SK-N-DZ (cell line): ENCODE data around the gene MAPK6. TPM values are rescaled to one million over a fixed set of nuclear protein-coding genes. Genes with fewer than 3 reads are reported as not detected.
"Not testable (repeated sequence)": the region's sequence is repeated elsewhere in the genome, so short reads cannot be mapped to it uniquely, and the experiment has no call there.

Source experiments
- DNase-seq: peaks from one replicate; pipeline ENCODE4 v3.0.0-alpha.2; 2015; ENCODE audit warnings: low spot score
- polyA plus RNA-seq, 2 experiments: library from polyadenylated mRNA; depleted of rRNA; stranded (reverse); fragments of >200 nt; gene quantifications; 2 replicates each; pipeline ENCODE4 v1.2.3, GENCODE V29; 2014

Gene MAPK6
- polyA plus RNA-seq (2014; cell fraction: cytosol; rRNA removed), result 41.8 and 47.4 TPM in 2 replicates
- polyA plus RNA-seq (2014; cell fraction: nucleus; rRNA removed), result 16.2 and 16.5 TPM in 2 replicates

DNA sequence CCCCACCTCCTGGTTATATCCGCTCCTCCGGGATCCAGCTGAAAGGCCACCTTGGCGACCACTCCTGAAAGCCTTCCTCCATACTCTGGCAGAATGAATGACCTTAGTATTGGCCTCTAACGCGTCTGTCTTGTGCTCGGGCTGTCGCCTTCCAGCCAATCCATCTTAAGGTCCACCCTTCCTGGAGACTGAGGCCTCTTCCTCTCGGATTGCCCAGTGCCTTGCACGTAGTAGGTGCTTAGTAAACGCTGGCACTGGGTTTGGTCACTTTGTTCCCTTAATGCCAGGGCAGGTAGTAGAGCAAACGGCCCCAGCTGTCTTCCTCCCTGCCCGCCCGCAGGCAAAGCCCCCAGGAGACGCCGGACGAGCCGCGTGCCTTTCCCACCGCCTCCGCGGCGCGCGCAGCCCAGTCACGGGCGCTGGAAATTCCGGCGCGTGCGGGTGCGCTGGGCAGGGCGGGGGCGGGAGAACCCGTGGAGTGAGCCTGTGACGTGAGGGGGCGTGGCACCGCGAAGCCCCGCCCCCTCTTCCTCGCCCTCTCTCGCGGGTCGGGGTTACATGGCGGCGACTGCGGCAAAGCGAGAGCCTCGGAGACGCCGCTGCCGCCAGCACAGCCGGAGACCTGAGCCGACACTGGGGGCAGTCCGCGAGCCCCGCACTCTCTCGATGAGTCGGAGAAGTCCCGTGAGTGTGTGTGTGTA is at the start of gene MAPK6:
MAPK6 (plus strand) TSS at position 527 of the 701 bp plus-strand sequence. CDS start 27,242 bp downstream, outside the sequence.
- peak; percentile 89 for DNase-seq

DNA sequence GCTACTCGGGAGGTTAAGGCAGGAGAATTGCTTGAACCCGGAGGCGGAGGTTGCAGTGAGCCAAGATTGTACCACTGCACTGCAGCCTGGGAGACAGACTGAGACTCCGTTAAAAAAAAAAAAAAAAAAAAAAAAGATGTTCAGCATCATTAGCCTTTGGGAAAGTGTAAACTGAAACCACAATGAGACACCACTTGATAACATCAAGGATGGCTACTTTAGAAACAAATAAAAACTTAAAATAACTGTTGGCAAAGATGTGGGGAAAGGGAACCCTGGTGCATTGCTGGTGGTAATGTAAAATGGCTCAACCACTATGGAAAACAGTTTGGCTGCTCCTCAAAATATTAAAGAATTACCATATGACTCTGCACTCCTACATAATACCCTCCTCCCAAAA is 49.3 kb upstream of the MAPK6 start:
- DNase-seq, result no peak

DNA sequence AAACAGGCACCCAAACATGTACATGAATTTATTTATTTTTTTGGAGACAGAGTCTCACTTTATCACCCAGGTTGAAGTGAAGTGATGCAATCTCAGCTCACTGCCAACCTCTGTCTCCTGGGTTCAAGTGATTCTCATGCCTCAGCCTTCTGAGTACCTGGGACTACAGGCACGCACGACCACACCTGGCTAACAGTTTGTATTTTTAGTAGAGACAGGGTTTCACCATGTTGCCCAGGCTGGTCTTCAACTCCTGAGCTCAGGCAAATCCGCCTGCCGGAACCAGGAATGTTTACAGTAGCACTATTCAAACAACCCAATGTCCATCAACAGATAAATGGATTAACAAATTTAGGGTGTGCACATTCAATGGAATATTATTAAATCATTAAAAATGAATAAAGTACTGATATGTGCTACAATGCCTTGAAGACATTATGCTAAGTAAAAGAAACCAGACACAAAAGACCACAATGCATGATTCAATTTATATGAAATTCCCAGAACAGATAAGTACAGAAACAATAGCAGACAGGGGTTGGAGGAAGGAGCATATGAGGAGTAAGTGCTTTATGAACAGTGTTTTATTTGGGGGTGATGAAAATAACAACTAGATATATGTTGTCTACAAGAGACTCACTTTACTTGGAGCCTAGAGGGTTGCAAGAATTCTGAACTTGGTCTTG is 48.7 kb upstream of the MAPK6 start:
- no peak for DNase-seq

DNA sequence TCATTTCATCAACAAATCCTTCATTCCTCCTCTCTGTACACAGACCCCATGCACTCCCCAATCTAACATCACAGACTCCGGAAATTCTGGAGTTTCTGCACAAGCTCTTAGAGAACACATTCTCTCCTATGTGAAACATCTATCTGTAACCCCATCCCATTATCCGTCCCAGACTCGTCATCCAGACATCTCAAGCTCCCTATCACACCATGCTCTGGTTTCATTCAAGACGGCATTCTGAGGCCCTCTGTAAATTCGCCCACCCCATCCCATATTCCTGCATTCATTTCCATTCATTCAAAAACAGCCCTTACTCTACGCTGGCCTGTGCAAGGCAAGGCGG is 48.0 kb upstream of the MAPK6 start:
- DNase-seq, result no peak

DNA sequence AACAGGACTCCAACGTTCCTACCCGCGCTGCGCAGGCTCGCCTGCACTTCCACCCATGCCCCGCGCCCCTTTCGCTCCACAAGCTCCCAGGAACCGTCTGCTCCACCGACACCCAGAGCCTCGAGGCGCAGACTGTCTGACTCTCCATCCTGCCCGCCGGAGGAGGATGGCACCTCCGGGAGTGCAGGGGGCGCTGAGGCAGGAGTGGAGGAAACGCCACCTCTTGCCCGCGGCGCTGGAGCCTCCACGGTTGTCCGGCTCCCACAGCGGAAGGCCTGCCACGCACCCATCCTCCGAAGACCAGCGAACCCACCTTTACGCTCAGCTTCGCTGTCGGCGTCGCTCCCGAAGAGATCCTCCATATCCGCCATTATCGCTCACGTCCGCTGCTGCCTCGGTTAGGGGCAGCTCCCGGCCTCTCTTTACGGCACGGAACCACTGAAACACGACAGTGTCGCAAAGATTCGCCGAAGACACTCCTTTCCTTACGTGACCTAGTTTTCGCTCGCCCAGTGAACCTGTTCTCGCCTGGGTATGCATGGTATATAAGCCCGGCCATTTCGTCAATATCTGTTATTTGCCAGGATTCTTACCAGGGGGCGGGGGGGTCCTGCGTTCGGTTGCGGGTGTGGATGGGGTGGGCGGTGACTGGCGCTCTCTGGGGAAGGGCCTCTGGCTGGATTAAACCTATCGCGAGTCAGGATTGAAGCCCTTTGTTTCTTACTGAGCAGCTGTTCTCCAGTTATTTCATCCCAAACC is 47.5 kb upstream of the MAPK6 start, which contains the start of gene LEO1:
LEO1 (minus strand) TSS at position 404 of the 759 bp plus-strand sequence; CDS start at position 371, 33 bp downstream.
- peak; percentile 98 for DNase-seq

DNA sequence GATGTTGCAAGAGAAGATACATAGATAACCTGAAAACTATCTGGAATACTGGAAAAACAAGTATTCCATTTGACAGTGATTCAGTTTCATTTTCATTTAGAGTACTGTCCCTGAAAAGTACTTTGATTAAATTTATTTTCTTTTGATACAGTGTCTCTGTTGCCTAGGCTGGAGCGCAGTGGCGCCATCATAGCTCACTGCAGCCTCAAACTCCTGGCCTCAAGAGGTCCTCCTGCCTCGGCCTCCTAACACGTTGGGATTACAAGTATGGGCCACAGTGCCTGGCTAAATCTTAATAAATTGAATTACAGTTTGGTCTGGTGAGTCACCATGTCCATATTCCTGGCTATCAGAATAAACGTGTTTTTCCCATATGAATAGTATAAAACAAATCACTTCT is 45.8 kb upstream of the MAPK6 start:
- DNase-seq, result no peak

DNA sequence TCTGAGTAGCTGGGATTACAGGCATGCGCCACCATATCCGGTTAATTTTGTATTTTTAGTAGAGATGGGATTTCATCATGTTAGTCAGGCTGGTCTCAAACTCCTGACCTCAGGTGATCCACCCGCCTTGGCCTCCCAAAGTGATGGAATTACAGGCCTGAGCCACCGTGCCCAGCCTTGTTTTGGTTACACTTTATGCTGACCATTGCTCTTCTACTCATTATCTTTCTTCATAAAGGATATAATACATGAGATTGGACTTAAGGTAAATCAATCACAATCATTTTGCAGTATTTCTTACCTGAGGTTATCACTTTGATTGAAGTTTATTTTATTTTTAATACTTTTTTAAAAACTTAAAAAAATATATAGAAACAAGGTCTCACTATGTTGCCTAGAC is 45.2 kb upstream of the MAPK6 start:
- DNase-seq, result no peak

DNA sequence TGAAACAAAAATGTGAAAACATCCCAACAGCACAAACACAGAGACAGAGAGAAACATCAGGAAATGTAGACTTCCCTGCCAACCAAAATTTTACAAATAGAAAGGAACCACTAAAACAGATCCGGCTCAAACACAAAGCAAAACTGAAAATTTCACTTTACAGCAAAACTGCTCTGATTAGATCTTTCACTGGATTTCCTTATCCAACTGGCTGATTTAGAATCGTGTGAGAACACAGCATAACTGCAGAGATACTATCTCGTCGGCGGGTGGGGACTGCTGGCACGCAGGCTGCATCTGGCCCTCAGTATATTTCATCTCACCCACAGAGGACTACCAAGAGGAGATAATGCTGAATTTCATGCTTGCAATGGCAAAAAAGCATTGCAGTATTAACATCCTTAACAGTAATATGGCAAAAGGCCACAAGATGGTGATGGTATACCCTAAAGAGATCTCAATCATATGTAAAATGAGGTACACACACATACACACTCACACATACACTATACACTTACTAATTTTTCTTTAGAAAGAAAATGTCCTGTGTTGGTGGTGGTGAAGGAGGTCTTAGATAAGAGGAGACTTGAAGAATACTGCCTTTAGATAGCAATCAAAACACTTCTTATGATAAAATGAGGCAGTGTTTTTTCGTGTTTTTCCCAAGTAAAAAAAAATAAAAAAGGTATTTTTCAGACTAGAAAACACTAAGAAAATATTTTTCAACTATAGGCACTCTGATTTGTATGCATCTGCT is 36.8 kb upstream of the MAPK6 start:
- peak; percentile 56 for DNase-seq

DNA sequence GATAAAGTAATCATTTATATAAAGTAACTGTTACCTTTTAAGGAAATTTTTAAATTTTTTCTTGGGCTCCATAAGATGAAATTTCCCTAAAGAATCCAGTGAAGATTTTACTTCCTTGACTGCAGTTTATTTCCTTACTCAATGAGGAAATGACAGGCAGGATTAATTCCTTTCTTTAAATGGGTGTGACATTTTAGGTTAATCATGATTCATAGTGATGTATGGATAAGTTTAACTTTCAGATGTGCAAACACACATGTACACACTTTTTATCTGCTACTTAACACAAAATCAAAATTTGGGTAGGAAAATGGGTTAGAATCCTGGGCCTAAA is 36.3 kb upstream of the MAPK6 start:
- no peak for DNase-seq

DNA sequence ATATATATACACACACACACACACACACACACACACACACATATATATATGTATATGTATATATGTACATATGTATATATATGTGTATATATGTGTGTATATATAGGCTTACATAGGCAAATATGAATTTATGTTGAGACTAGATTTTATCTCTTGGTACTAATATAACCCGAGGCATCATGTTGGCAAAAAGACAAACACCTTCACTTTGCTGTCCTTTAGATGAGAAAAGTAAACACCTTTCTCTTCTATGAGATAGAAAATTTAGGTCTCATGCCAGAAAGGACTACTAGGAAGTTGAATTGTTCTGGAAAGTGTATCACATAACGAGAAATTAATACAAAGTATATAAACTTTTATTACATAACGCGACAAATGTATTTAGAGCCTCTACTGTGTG is 27.9 kb upstream of the MAPK6 start:
- DNase-seq, result no peak

DNA sequence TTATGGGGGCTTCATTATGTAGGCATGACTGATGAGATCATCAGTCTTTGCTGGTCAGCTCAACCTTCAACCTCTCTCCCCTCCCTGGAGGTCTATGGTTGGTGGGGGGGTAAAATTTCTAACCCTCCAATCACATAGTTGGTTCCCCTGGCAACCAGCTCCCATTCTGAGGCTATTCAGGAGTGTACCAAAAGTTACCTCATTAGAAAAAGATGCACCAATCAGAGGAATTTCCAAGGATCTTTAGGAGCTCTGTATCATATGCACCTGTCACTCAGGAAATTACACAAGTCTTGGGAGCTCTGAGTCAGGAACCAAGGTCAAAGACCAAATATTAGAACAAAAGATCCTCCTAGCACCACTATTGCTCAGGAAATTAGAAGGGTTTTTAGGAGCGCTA is 26.1 kb upstream of the MAPK6 start:
- DNase-seq, result no peak

DNA sequence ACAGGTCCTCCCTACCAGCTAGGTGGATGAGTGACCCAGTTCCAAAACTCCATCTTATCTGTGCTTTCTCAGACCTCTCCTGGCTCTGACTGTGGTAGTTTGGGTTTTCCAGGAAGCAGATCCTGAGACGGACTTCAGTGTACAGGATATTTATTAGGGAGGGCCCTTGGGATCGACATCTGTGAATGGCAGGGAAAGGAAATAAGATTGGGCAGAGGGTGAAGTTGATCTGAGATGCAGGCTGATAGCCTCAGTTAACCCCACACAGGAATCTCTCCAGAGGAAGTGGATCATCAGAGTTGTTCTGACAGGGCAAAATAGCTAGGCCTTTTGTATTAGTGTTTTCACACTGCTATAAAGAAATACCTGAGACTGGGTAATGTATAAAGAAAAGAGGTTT is 16.7 kb upstream of the MAPK6 start:
- no peak for DNase-seq

DNA sequence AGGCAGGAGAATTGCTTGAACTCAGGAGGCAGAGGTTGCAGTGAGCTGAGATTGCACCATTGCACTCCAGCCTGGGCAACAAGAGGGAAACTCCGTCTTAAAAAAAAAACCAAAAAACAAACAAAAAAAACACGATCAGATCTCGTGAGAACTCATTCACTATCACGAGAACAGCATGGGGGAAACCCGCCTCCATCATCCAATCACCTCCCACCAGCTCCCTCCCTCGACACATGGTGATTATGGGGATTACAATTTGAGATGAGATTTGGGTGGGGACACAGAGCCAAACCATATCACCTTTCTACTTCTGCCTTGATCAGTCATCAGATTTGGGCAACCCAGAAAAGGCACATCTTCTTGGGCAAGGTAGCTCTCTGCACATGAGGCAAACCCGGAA is 15.9 kb upstream of the MAPK6 start:
- DNase-seq, result not testable (repeated sequence)

DNA sequence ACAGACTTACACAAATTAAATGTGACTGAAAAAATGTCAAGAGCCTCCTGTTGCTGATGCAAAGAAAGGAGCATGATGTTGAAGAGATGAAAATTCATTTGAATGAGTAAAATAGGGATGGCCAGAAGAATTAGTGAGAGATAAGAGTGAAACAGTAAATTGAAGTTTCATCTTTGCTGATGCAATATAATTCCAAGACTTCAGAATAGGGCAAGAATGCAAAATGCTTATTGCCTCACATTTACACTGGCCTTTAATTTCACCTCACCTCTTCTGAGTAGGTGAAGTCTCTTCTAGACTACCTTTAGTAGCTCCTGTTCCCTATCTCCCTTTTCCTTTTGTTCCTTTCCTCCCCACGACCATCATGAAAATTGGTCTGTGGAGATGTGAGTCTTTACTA is 15.3 kb upstream of the MAPK6 start:
- DNase-seq, result no peak

DNA sequence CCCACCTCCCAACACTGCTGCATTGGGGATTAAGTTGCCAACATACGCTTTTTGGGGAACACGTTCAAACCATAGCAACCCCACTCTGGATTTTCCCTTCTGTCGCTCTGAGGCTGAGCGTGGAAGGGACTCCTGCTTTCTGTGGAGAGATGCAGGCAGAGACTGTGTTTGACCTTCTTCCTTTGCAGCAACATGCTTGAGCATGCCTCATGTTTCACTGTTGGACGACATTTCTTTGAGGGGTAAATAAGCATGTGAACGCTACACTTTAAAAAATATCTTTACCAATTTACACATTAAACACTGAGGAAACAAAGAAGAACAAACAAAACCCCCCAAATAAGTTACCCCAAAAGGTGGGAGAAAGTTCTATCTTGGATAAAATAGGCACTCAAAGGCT is 14.2 kb upstream of the MAPK6 start:
- no peak for DNase-seq

DNA sequence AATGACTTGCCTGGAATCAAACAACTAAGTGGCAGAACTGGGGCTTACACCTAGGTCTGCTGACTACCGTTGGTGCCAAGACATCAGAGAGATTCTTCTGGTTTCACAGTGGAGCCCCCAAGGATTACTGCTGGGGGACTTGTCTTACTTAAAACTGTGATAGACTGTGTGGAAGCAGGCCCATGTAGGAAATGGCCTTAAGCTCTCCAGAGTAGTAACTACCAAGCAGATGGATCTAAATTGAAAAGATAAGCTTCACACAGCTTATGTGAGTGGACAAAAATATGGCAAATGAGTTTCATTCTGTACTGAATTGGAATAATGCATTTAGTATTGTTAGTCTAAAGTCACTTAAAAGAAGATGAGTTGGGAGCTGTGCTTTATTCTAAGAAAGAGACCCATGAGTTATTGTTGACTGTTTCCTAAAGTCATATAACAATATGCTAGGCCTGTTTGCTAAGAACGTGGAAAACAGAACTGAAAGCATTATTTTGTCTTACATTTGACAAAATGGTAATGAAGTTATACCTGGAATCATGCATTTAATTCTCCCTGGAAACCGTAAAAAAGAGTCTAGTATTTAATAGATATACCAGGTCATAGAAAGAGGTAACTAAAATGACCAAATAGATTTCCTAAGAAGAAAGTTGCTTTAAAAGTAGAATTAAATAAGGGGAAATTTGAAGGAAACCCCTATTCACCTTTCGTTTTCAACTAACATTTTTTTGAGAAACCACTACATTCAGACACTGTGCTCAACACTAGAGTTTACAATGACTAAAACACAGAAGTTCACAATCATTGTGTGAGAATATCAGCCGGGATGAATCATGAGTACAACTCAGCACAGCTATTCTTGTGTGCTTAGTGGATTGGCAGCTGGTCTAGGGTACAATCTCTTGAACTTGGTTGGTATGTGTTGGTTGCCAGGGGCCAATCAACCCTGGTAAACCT is 13.0 kb upstream of the MAPK6 start:
- DNase-seq, result no peak

DNA sequence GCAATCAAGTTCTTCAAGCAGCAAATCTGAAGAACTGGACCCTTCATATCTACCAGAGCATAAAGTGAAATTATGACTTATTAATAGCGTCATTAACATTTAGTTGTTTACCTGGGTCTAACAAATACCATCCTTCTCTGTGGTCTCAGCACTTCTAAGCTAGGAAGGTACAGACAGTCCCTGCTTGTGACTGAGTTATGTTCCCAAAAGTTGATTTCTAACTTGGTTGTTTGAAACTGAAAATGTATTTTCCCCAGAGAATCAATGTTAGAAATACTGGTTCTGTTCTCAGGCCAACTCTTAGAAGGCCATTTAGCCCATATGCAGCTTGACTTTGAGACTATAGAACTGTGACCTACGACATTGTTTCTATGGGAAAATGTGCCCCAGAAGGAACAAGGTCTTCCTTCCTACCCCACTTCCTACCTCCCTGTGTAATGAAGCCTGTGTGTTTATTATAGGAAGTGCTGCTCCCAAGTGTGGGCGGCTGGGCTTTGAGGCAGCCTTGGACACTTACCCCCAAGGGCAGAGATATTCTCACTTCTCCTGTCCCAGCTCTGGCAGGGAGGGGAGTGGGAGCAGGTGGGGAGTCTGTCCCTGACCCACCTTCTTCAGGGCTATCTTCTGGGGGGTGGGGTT is 12.2 kb upstream of the MAPK6 start:
- no peak for DNase-seq

DNA sequence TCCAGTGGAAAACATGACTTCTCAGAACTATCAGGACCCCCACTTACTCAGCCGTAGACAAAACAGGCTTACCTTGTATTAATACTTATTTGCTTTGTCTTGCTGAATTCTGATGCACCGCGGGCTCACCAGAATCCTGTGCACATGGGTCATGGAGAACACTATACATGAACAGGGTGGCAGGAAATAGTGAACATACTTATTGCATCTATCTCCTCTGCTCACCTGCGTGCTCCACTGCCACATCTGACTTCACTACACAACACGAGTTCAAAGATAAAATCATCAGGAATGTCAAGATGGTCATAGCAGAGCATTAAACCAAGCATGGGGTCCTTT is 10.7 kb upstream of the MAPK6 start:
- DNase-seq, result no peak

DNA sequence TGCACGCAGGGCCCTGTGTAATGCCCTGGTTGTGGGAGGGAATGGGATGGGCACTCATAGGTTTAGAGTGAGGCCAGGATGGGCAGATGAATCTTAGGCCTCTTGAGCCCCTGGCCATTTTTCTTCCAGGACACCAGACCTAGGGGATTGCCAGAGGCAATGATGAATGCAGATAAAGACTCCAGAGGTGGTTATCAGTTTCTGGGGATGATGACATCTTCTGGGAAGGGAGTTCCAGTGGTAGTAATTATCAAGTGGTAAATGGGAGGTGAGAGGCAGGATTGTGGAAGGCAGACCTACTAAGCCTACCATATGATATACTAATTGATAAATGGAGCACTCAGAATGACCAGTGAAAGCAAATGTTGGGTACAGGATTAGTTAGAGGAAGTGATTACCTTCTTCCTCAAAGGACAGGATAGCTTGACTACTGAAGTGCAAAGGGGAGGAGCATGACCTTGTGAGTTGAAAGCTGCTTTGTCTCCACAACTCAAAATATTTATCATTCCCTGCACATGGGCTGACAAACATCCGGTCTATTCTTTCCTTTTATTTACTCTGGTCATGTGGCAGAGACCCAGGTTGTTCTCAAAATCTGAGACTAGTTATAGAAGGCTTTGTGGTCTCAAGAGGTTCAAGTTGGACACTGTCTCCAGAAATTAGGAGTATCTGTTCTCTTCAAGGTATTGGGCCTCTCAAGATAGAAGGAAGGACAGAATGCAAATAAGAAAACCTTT is 10.2 kb upstream of the MAPK6 start:
- DNase-seq, result peak; percentile 21
